ENCODE data around the gene TTL.

The TTL gene

DNA sequence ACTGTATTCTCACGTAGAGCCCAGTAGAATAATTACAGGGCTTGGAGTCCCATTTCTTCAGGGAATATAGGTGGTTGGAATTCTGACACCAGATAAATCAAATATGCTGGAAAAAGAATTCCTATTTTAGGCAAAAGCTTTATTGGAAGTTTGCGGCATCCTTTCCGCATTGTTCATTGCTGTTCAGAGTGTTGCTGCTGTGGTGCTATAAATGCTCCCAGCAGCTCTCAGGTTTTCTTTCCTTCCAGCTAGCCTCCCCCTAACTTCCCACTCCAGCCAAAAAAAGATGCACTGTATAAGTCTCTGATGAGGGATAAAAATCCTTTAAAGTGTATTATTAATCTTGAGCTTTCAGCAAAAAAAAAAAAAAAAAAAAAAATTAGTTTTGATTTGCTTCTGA lies 34.8 kb downstream of the TTL start:
- Histone ChIP-seq H3K27ac (ENCODE audit: low read depth, low read length) (no peak overlapping the region), H3K27me3 (ENCODE audit: control insufficient read depth, low read length) (no peaks in the 10 kb centered on the region), H4K20me1 (ENCODE audit: control insufficient read depth, insufficient read depth, low read depth, low read length) (no peaks in the 10 kb centered on the region), H3K9me2 (replicated peaks; ENCODE audit: control insufficient read depth, low read length) (no peaks in the 10 kb centered on the region), H3K36me3 (ENCODE audit: control insufficient read depth, low read length) (peaks cover 49% of the 10 kb centered on the region), H3K4me2 (ENCODE audit: low read length) (no peak overlapping the region), H3K4me1 (ENCODE audit: control insufficient read depth, low read length) (no peaks in the 10 kb centered on the region), H3K9me3 (ENCODE audit: control insufficient read depth, insufficient read depth, low read length) (no peaks in the 10 kb centered on the region), H3K4me3 (ENCODE audit: low read length) (no peak overlapping the region), H3F3A (ENCODE audit: control insufficient read depth, insufficient read depth) (no peaks in the 10 kb centered on the region), H3K79me2 (ENCODE audit: control insufficient read depth, low read length) (no peaks in the 10 kb centered on the region)
- TF ChIP-seq EZH2phosphoT487 (IDR thresholded peaks at IDR 0.05; ENCODE audit: borderline replicate concordance, low read length): no peak
- TF ChIP-seq, protein P1, sequence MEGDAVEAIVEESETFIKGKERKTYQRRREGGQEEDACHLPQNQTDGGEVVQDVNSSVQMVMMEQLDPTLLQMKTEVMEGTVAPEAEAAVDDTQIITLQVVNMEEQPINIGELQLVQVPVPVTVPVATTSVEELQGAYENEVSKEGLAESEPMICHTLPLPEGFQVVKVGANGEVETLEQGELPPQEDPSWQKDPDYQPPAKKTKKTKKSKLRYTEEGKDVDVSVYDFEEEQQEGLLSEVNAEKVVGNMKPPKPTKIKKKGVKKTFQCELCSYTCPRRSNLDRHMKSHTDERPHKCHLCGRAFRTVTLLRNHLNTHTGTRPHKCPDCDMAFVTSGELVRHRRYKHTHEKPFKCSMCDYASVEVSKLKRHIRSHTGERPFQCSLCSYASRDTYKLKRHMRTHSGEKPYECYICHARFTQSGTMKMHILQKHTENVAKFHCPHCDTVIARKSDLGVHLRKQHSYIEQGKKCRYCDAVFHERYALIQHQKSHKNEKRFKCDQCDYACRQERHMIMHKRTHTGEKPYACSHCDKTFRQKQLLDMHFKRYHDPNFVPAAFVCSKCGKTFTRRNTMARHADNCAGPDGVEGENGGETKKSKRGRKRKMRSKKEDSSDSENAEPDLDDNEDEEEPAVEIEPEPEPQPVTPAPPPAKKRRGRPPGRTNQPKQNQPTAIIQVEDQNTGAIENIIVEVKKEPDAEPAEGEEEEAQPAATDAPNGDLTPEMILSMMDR (IDR thresholded peaks at IDR 0.05; ENCODE audit: low read depth, low read length, poor library complexity, severe bottlenecking): no peak

DNA sequence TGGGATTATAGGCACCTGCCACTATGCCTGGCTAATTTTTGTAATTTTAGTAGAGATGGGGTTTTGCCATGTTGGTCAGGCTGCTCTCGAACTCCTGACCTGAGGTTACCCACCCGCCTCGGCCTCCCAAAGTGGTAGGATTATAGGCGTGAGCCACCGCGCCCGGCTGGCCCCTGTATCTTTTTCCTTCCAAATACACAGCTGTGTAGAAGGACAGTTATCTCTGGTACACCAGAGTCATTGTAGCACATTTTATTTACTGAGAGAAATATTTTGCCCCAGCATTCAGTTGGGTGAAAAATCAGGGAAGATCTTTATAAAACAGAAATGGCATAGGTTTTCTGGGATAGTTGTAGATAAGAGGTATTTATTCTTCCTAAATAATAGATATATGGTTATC lies 36.9 kb downstream of the TTL start:
- H3K36me3 ChIP-seq (ENCODE audit: control insufficient read depth, low read length): peaks cover 65% of the 10 kb centered on the region
- no peaks in the 10 kb centered on the region for H3F3A ChIP-seq (ENCODE audit: control insufficient read depth, insufficient read depth)
- H3K4me3 ChIP-seq (ENCODE audit: low read length): no peak overlapping the region
- H3K9me3 ChIP-seq (ENCODE audit: control insufficient read depth, insufficient read depth, low read length): no peaks in the 10 kb centered on the region
- TF ChIP-seq, protein P1 (IDR thresholded peaks at IDR 0.05; ENCODE audit: low read depth, low read length, poor library complexity, severe bottlenecking): no peak
- TF ChIP-seq EZH2phosphoT487 (IDR thresholded peaks at IDR 0.05; ENCODE audit: borderline replicate concordance, low read length): no peak
- no peak overlapping the region for H3K4me2 ChIP-seq (ENCODE audit: low read length)
- H3K79me2 ChIP-seq (ENCODE audit: control insufficient read depth, low read length): no peaks in the 10 kb centered on the region
- no peaks in the 10 kb centered on the region for H3K4me1 ChIP-seq (ENCODE audit: control insufficient read depth, low read length)
- H3K27ac ChIP-seq (ENCODE audit: low read depth, low read length): no peak overlapping the region
- H3K27me3 ChIP-seq (ENCODE audit: control insufficient read depth, low read length): no peaks in the 10 kb centered on the region
- H3K9me2 ChIP-seq (replicated peaks; ENCODE audit: control insufficient read depth, low read length): no peaks in the 10 kb centered on the region
- H4K20me1 ChIP-seq (ENCODE audit: control insufficient read depth, insufficient read depth, low read depth, low read length): no peaks in the 10 kb centered on the region

DNA sequence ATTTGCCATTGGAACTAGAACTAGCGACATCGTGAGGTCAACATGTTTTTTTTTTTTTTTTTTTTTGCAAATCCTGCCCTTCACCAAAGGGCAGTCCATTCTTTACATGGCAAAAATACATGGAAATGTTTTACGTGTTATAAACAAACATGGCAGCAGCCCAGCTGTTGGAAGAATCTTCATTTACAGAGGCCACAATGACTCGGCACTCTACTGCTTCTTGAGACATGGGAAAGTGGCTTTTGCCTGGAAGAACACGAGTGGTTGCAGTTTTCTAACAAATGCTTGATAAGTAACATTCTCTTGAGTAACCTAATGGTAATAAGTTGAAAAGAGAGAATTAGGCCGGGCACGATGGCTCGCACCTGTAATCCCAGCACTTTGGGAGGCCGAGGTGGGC lies 37.5 kb downstream of the TTL start:
- TF ChIP-seq, protein P1 (IDR thresholded peaks at IDR 0.05; ENCODE audit: low read depth, low read length, poor library complexity, severe bottlenecking): no peak
- no peak for TF ChIP-seq EZH2phosphoT487 (IDR thresholded peaks at IDR 0.05; ENCODE audit: borderline replicate concordance, low read length)

More for the DNA sequence above, 37.5 kb downstream of the TTL start:
- Histone ChIP-seq H3K4me2 (ENCODE audit: low read length) (no peak overlapping the region), H3K4me1 (ENCODE audit: control insufficient read depth, low read length) (no peaks in the 10 kb centered on the region), H3F3A (ENCODE audit: control insufficient read depth, insufficient read depth) (no peaks in the 10 kb centered on the region), H3K36me3 (ENCODE audit: control insufficient read depth, low read length) (peaks cover 60% of the 10 kb centered on the region), H3K9me2 (replicated peaks; ENCODE audit: control insufficient read depth, low read length) (no peaks in the 10 kb centered on the region), H3K4me3 (ENCODE audit: low read length) (no peak overlapping the region), H3K79me2 (ENCODE audit: control insufficient read depth, low read length) (no peaks in the 10 kb centered on the region), H3K27ac (ENCODE audit: low read depth, low read length) (no peak overlapping the region), H3K27me3 (ENCODE audit: control insufficient read depth, low read length) (no peaks in the 10 kb centered on the region), H4K20me1 (ENCODE audit: control insufficient read depth, insufficient read depth, low read depth, low read length) (no peaks in the 10 kb centered on the region), H3K9me3 (ENCODE audit: control insufficient read depth, insufficient read depth, low read length) (no peaks in the 10 kb centered on the region)

Measured in DOHH2 (cell line).